ENCODE data around the gene ADGRL2.
A peak's percentile ranks its signal among the peaks of the same experiment; 100 is the strongest.

ADGRL2 gene

GRCh38 chr1:81820765-81821164 is 20.0 kb downstream of the ADGRL2 start:
- no peak for TF ChIP-seq CTCF (IDR thresholded peaks at IDR 0.05; ENCODE audit: low read depth, low read length, missing control alignments)

GRCh38 chr1:81823082-81823481 is 22.3 kb downstream of the ADGRL2 start:
- Histone ChIP-seq H3K4me3 (ENCODE audit: low read depth, low read length) (no peak overlapping the region), H3K27ac (no peak overlapping the region), H3K36me3 (replicated peaks) (no peaks in the 10 kb centered on the region), H3K27me3 (replicated peaks) (no peaks in the 10 kb centered on the region)
- no peak for DNase-seq
- no peak for TF ChIP-seq CTCF (IDR thresholded peaks at IDR 0.05; ENCODE audit: low read depth, low read length, missing control alignments)
- in situ Hi-C loops (cut with HindIII; ENCODE audit: low pct_ligation_motif_present, low sequenced_read_pairs) = no loop called here

More at GRCh38 chr1:81820765-81821164, 20.0 kb downstream of the ADGRL2 start:
- Histone ChIP-seq H3K27ac (no peak overlapping the region), H3K4me3 (ENCODE audit: low read depth, low read length) (no peak overlapping the region), H3K27me3 (replicated peaks) (no peaks in the 10 kb centered on the region), H3K36me3 (replicated peaks) (no peaks in the 10 kb centered on the region)
- in situ Hi-C loops (cut with HindIII; ENCODE audit: low pct_ligation_motif_present, low sequenced_read_pairs) = no loop called here
- no peak for DNase-seq

- no peak overlapping the region for H3K27ac ChIP-seq
- no peak for TF ChIP-seq CTCF (IDR thresholded peaks at IDR 0.05; ENCODE audit: low read depth, low read length, missing control alignments)
- H3K27me3 ChIP-seq (replicated peaks) = no peaks in the 10 kb centered on the region
- in situ Hi-C loops (cut with HindIII; ENCODE audit: low pct_ligation_motif_present, low sequenced_read_pairs) = no loop called here
- DNase-seq = no peak
- H3K4me3 ChIP-seq (ENCODE audit: low read depth, low read length) = no peak overlapping the region
- no peaks in the 10 kb centered on the region for H3K36me3 ChIP-seq (replicated peaks)
Measured at GRCh38 chr1:81824759-81825158, 24.0 kb downstream of the ADGRL2 start.

- no peak for DNase-seq
- Histone ChIP-seq H3K27ac (no peak overlapping the region), H3K4me3 (ENCODE audit: low read depth, low read length) (no peak overlapping the region), H3K27me3 (replicated peaks) (no peaks in the 10 kb centered on the region), H3K36me3 (replicated peaks) (no peaks in the 10 kb centered on the region)
- in situ Hi-C loops (cut with HindIII; ENCODE audit: low pct_ligation_motif_present, low sequenced_read_pairs) = no loop called here
- no peak for TF ChIP-seq CTCF (IDR thresholded peaks at IDR 0.05; ENCODE audit: low read depth, low read length, missing control alignments)
Measured at GRCh38 chr1:81827942-81828341, 27.2 kb downstream of the ADGRL2 start.

GRCh38 chr1:81832573-81832972 is 31.8 kb downstream of the ADGRL2 start:
- DNase-seq = peak; percentile 81
- no peaks in the 10 kb centered on the region for H3K27me3 ChIP-seq (replicated peaks)
- TF ChIP-seq CTCF (IDR thresholded peaks at IDR 0.05; ENCODE audit: low read depth, low read length, missing control alignments) = no peak
- no peak overlapping the region for H3K4me3 ChIP-seq (ENCODE audit: low read depth, low read length)
- no peak overlapping the region for H3K27ac ChIP-seq
- no peaks in the 10 kb centered on the region for H3K36me3 ChIP-seq (replicated peaks)
- in situ Hi-C loops (cut with HindIII; ENCODE audit: low pct_ligation_motif_present, low sequenced_read_pairs) = no loop called here

- no peak overlapping the region for H3K27ac ChIP-seq
- no peak overlapping the region for H3K4me3 ChIP-seq (ENCODE audit: low read depth, low read length)
- H3K36me3 ChIP-seq (replicated peaks) = no peaks in the 10 kb centered on the region
- no peak for DNase-seq
- in situ Hi-C loops (cut with HindIII; ENCODE audit: low pct_ligation_motif_present, low sequenced_read_pairs) = no loop called here
- no peak for TF ChIP-seq CTCF (IDR thresholded peaks at IDR 0.05; ENCODE audit: low read depth, low read length, missing control alignments)
- H3K27me3 ChIP-seq (replicated peaks) = no peaks in the 10 kb centered on the region
Measured at GRCh38 chr1:81833722-81834121, 33.0 kb downstream of the ADGRL2 start.

Measured in brain microvascular endothelial cell (primary cell).